GM12878 (cell line): ENCODE data around the gene ARL9. TPM values are rescaled to one million over a fixed set of nuclear protein-coding genes. Genes with fewer than 3 reads are reported as not detected.
A peak's percentile ranks its signal among the peaks of the same experiment; 100 is the strongest.

ENCODE experiments used
- ATAC-seq: fragments of 200-7000 bp; cut with Tn5 transposase; 3 replicates; pipeline ENCODE4 v1.9.1; 2020; ENCODE audit warnings: mild to moderate bottlenecking, moderate library complexity
- BruUV-seq: library from RNA; stranded (reverse); fragments of 400-500 nt; replicated peaks from 2 replicates; lab custom pipeline; 2021; lab: Mats Ljungman, UMichigan
- CTCF ChIA-PET: fragments of 300-600 bp; sonication (Branson Sonifier 250); formaldehyde crosslinking; extraction: SDS; loops from one replicate; lab custom pipeline; 2021; ENCODE audit warnings: inconsistent platforms; lab: Yijun Ruan, JAX
- POLR2A ChIA-PET: fragments of 350-600 bp; formaldehyde crosslinking; extraction: SDS; loops from one replicate; lab custom pipeline; 2021; ENCODE audit warnings: inconsistent platforms; lab: Charles Lee
- RAD21 ChIA-PET: fragments of 300-600 bp; sonication (Branson Sonifier 250); formaldehyde crosslinking; loops from one replicate; lab custom pipeline; 2023; ENCODE audit warnings: antibody characterized with exemption; ENCODE audit not compliant: unreplicated experiment; lab: Charles Lee
- SMC1A ChIA-PET: fragments of 300-600 bp; sonication (Branson Sonifier 250); formaldehyde crosslinking; loops from one replicate; lab custom pipeline; 2023; ENCODE audit not compliant: unreplicated experiment, uncharacterized antibody; lab: Charles Lee
- DNase-seq: peaks from one replicate; pipeline ENCODE4 v3.0.0-alpha.2; 2011; ENCODE audit warnings: low read depth, low spot score
- FAIRE-seq: peaks from 3 replicates; lab custom pipeline; 2011; peaks lifted over from hg19 to GRCh38; lab: Jason Lieb, UNC
- H2AFZ ChIP-seq: 2 replicates; pipeline ENCODE4 v1.6.0; 2011; ENCODE audit warnings: low read depth, low read length, control low read depth; ENCODE audit not compliant: control insufficient read depth
- H3K27ac ChIP-seq: 2 replicates; pipeline ENCODE4 v1.5.1; 2011; ENCODE audit warnings: control low read depth; ENCODE audit not compliant: control insufficient read depth, insufficient read depth
- H3K27me3 ChIP-seq, 2 experiments: replicated peaks in 1 of 2; 2 replicates each; pipeline versions ENCODE4 v1.6.0 to v1.6.1; 2011; ENCODE audit warnings: low read length in 1 of 2; ENCODE audit not compliant: control insufficient read depth in 2 of 2, insufficient read depth in 2 of 2
- H3K36me3 ChIP-seq, 2 experiments: 2 replicates each; pipeline ENCODE4 v1.5.1; 2011; ENCODE audit warnings: low read length in 1 of 2; ENCODE audit not compliant: control insufficient read depth in 2 of 2, insufficient read depth in 2 of 2
- H3K4me1 ChIP-seq: 2 replicates; pipeline ENCODE4 v1.6.1; 2011; ENCODE audit warnings: mild to moderate bottlenecking, low read length, moderate library complexity, mixed read lengths; ENCODE audit not compliant: control insufficient read depth, insufficient read depth
- H3K4me2 ChIP-seq: 2 replicates; pipeline ENCODE4 v1.6.0; 2011; ENCODE audit warnings: control low read depth; ENCODE audit not compliant: control insufficient read depth, insufficient read depth
- H3K4me3 ChIP-seq: fragments of 200-600 bp; sonication (generic); 2 replicates; pipeline ENCODE4 v1.5.1; 2016
- H3K79me2 ChIP-seq: 2 replicates; pipeline ENCODE4 v1.6.0; 2011; ENCODE audit warnings: low read length; ENCODE audit not compliant: control insufficient read depth, insufficient read depth
- H3K9ac ChIP-seq: 2 replicates; pipeline ENCODE4 v1.8.0; 2011; ENCODE audit warnings: low read length, control low read depth, mixed read lengths; ENCODE audit not compliant: control insufficient read depth, insufficient read depth
- H3K9me3 ChIP-seq: replicated peaks from 3 replicates; pipeline ENCODE4 v1.5.1; 2011; ENCODE audit warnings: mild to moderate bottlenecking, low read length; ENCODE audit not compliant: control insufficient read depth, insufficient read depth
- H4K20me1 ChIP-seq: 2 replicates; pipeline ENCODE4 v1.6.0; 2011; ENCODE audit not compliant: control insufficient read depth, insufficient read depth
- MXI1 ChIP-seq: fragments of 150-350 bp; IDR thresholded peaks from 2 replicates; pipeline ENCODE4 v1.6.1; 2011; ENCODE audit warnings: low read depth, mild to moderate bottlenecking, inconsistent platforms, low read length, improper control_type of control experiment
- NKRF ChIP-seq: fragments of 450-650 bp; conservative IDR thresholded peaks from 2 replicates; pipeline ENCODE4 v1.6.1; 2017; ENCODE audit warnings: mild to moderate bottlenecking, moderate library complexity
- POLR2AphosphoS2 ChIP-seq: IDR thresholded peaks from 2 replicates; pipeline ENCODE4 v1.6.1; 2011; ENCODE audit warnings: low read depth, mild to moderate bottlenecking, low read length, improper control_type of control experiment, moderate library complexity
- SUPT20H ChIP-seq: IDR thresholded peaks from 2 replicates; pipeline ENCODE4 v1.6.1; 2011; ENCODE audit warnings: low read depth, mild to moderate bottlenecking, low read length, moderate library complexity, borderline replicate concordance; ENCODE audit not compliant: control insufficient read depth
- TAF1 ChIP-seq: IDR thresholded peaks from 2 replicates; pipeline ENCODE4 v1.6.1; 2011; ENCODE audit warnings: mild to moderate bottlenecking, low read depth, low read length, borderline replicate concordance
- WGBS: methylation state at CpG from one replicate; pipeline ENCODE4 v1.1.6; 2016; ENCODE audit warnings: low lambda C conversion rate; ENCODE audit not compliant: insufficient replicate concordance, insufficient coverage; ENCODE audit errors: missing lambda C conversion rate; 5-methylcytosine and 5-hydroxymethylcytosine counted together
- in situ Hi-C: fragments of 300-500 bp; cut with MboI; formaldehyde crosslinking; loops from 9 replicates; pipeline ENCODE4 v1.14.3; 2018; ENCODE audit warnings: mixed read lengths
- intact Hi-C: fragments of 100-400 bp; cut with micrococcal nuclease; formaldehyde crosslinking; loops from one replicate; pipeline ENCODE4 v1.14.2; 2022; ENCODE audit not compliant: unreplicated experiment
- polyA plus RNA-seq, 11 experiments: library from polyadenylated mRNA; depleted of rRNA in 4 of 11; unstranded in 6 of 11; stranded (reverse) in 5 of 11; fragments of >200 nt; fragmentation: Nextera tagmentation in 4 of 11; fragmentation: Illumina TruSeq in 1 of 11; extraction: Ambion mirVana in 4 of 11; extraction: Trizol in 1 of 11; gene quantifications; 1 replicate in 1 of 11; 2 replicates in 10 of 11; pipeline versions ENCODE4 v1.2.1 to v1.2.3, GENCODE V29; 2011 to 2016; ENCODE audit warnings: inconsistent platforms in 2 of 11, missing spikeins in 2 of 11, low read depth in 1 of 11
- total RNA-seq, 4 experiments: library from RNA; depleted of rRNA in 3 of 4; stranded (reverse); fragments of >200 nt in 3 of 4; fragmentation: Illumina TruSeq in 1 of 4; extraction: Trizol in 1 of 4; gene quantifications; 2 replicates each; pipeline versions ENCODE4 v1.2.1 to v1.2.3, GENCODE V29; 2013 to 2021

The ARL9 gene
- total and polyA plus RNA-seq, 10 of the 15 experiments (the other 5 are each of a cell fraction or from before 2014, with no cell fraction given), result not detected

DNA sequence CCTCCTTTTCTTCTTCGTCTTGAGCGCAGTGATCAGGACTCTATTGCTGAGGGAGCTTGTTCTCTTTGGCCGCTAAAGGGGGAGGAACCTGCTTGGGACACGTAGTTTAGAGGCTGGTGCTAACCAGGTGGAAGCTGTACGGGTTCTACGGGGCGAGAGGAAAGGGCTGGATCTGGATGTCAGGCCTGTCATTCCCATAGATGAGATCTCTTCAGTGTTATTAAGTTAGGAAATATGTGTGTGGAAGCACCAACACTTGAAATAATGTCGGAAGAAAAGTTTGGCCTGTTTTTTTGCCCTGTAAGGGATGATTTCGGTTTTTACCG is 37.5 kb upstream of the ARL9 start:
- peak overlapping the region; percentile 89 for H3K4me3 ChIP-seq
- ChIA-PET RAD21 (interaction anchor here (0.8 to 2.8 kb wide), 9 partner anchors 24 to 519 kb away, joined by 3 to 22 read pairs (median 4); partner anchors contain the start of genes AASDH, CEP135, NOA1 and PAICS), CTCF (interaction anchor here (0.9 to 2.3 kb wide), 5 partner anchors 10 to 368 kb away, joined by 3 to 25 read pairs (median 6); no protein-coding TSS in a partner anchor), POLR2A (interaction anchor here (0.7 to 2.7 kb wide), 4 partner anchors 9 to 81 kb away, joined by 3 to 34 read pairs (median 5); partner anchors contain the start of genes AASDH, PAICS and PPAT), SMC1A (interaction anchor here (0.7 to 2.8 kb wide), 10 partner anchors 9 to 332 kb away, joined by 3 to 21 read pairs (median 7); partner anchors contain the start of genes PAICS and PPAT)
- FAIRE-seq (no peak), DNase-seq (peak; percentile 13), ATAC-seq (peak; percentile 69)
- H3K4me1 ChIP-seq, result peaks cover 7% of the 10 kb centered on the region; the same call in 1 of the 2 replicates
- peaks cover 60% of the 10 kb centered on the region for H3K79me2 ChIP-seq
- peak overlapping the region; percentile 84 for H2AFZ ChIP-seq
- 0% methylated on average over 10 of the region's 10 CpGs for WGBS
- H4K20me1 ChIP-seq, result no peaks in the 10 kb centered on the region
- peak overlapping the region; percentile 95 for H3K4me2 ChIP-seq
- H3K36me3 ChIP-seq, result peaks cover 0 to 15% of the 10 kb centered on the region in 2 experiments; a peak in 3 of 4 replicates
- H3K27me3 ChIP-seq, result no peaks in the 10 kb centered on the region
- TF ChIP-seq NKRF (0 out of 2 replicates have a peak, but pooled peaks have one; percentile 2), TAF1 (no peak), SUPT20H (no peak), MXI1 (peak; percentile 19; the same call in 1 of the 2 replicates), POLR2AphosphoS2 (no peak)
- peak overlapping the region; percentile 52 for H3K27ac ChIP-seq
- in situ Hi-C loops, result no loop called here
- H3K9me3 ChIP-seq, result no peaks in the 10 kb centered on the region
- BruUV-seq, result no TSS peak
- intact Hi-C loops, result no loop called here
- H3K9ac ChIP-seq, result peak overlapping the region; percentile 79
